Natural killer cell (primary cell): Measurements from ENCODE around the gene ASCC3. TPM values are rescaled to one million over a fixed set of nuclear protein-coding genes. Genes with fewer than 3 reads are reported as not detected.

Experiments used
- ATAC-seq, 3 donors: fragments of 150-1000 bp in 2 of 3; fragments of 200-7000 bp in 1 of 3; cut with Tn5 transposase; 1 replicate in 1 of 3; 2 replicates in 2 of 3; pipeline ENCODE4 v1.10.0; 2021; ENCODE audit warnings: mild to moderate bottlenecking in 2 of 3, moderate library complexity in 2 of 3
- DNase-seq, 2 donors: peaks; one replicate each; pipeline versions ENCODE4 v3.0.0 to v3.0.0-alpha.2; 2013 to 2021; ENCODE audit warnings: mixed read lengths in 1 of 2
- H3K27ac ChIP-seq: one replicate; pipeline ENCODE4 v1.5.1; 2013; ENCODE audit warnings: mild to moderate bottlenecking, low read length
- H3K27me3 ChIP-seq: one replicate; pipeline ENCODE4 v1.6.1; 2013; ENCODE audit warnings: low read length; ENCODE audit not compliant: control insufficient read depth, insufficient read depth
- H3K36me3 ChIP-seq: one replicate; pipeline ENCODE4 v1.6.1; 2013; ENCODE audit warnings: low read length; ENCODE audit not compliant: control insufficient read depth, insufficient read depth
- H3K4me1 ChIP-seq: one replicate; pipeline ENCODE4 v1.6.1; 2013; ENCODE audit warnings: low read length; ENCODE audit not compliant: control insufficient read depth, insufficient read depth
- H3K4me3 ChIP-seq: one replicate; pipeline ENCODE4 v1.5.1; 2013; ENCODE audit warnings: low read length
- H3K9me3 ChIP-seq: one replicate; pipeline ENCODE4 v1.6.1; 2013; ENCODE audit warnings: low read length; ENCODE audit not compliant: control insufficient read depth, insufficient read depth
- H3K27ac Mint-ChIP-seq, 2 donors: one replicate each; pipeline ENCODE4 v1.8.0; 2022; ENCODE audit warnings: mild to moderate bottlenecking in 2 of 2, mixed read lengths in 2 of 2, moderate library complexity in 1 of 2
- H3K27me3 Mint-ChIP-seq, 2 donors: one replicate each; pipeline ENCODE4 v1.8.0; 2022; ENCODE audit warnings: low read depth in 2 of 2, mixed read lengths in 2 of 2
- H3K36me3 Mint-ChIP-seq: one replicate; pipeline ENCODE4 v1.8.0; 2022; ENCODE audit warnings: mixed read lengths
- H3K4me1 Mint-ChIP-seq, 2 donors: one replicate each; pipeline ENCODE4 v1.8.0; 2022; ENCODE audit warnings: mixed read lengths in 2 of 2
- H3K4me3 Mint-ChIP-seq: one replicate; pipeline ENCODE4 v1.8.0; 2022; ENCODE audit warnings: mild to moderate bottlenecking, moderate library complexity, mixed read lengths
- H3K9me3 Mint-ChIP-seq, 2 donors: one replicate each; pipeline ENCODE4 v1.8.0; 2022; ENCODE audit warnings: mixed read lengths in 2 of 2
- WGBS: methylation state at CpG from one replicate; pipeline ENCODE4 v1.1.7; 2013; ENCODE audit warnings: missing lambda C conversion rate; ENCODE audit not compliant: insufficient coverage; 5-methylcytosine and 5-hydroxymethylcytosine counted together
- intact Hi-C: fragments of 100-400 bp; cut with micrococcal nuclease; formaldehyde crosslinking; loops from one replicate; pipeline ENCODE4 v1.14.2; 2022
- total RNA-seq, 4 donors: library from RNA; stranded (reverse); fragments of 120-200 nt in 1 of 4; gene quantifications; one replicate each; pipeline versions ENCODE4 v1.2.3 to v1.2.4, GENCODE V29; 2013 to 2022
- TF ChIP-seq, protein P1 (sequence below): fragments of 200-600 bp; IDR thresholded peaks from one replicate; pipeline ENCODE4 v1.8.0; 2022; ENCODE audit warnings: antibody characterized with exemption

ASCC3 gene
- total RNA-seq, 3 donors from 2014 or later (not counting 1 experiment from before 2014, with no cell fraction given): 42.3 to 50.0 (median 44.1) TPM

DNA sequence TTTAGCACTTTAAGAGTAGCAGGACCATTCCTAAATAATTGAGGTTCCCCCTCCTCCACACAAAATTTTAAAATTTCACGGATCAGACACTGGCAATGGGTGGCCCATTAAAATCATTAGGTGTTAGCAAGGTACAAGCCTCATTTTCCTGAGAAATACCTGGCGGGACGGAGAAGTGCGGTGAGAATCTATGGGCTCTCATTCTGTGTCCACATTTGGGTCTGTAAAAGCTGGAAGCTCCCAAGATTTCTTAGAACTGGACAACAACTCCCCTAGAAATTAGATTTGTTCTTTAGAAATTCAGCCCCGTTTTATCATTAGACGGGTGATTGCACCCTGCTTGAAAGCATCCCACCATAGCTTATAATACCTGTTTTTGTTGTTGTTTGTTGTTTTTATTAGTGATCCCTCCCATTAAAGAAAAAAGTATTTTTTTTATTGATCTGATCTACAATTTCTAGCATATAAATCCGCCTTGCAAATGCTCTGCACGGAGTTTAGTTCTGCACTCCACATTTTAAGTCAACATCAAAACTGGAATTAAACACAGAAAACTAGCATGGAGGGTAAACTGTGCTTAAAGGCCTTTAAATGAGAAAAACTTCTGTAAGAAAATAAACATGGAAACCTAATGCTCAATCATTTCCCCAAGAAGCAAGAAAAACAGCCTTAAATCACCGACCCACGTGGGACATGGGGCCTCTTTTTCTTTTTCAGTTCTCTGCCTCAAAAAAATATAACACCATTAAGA, 422.1 kb downstream of the ASCC3 start:
- H3K27me3 ChIP-seq: peaks cover 90% of the 10 kb centered on the region
- no peak overlapping the region for H3K27ac ChIP-seq
- Mint-ChIP-seq H3K4me1 (peaks cover 8 to 19% of the 10 kb centered on the region in 2 donors), H3K36me3 (peaks cover 37% of the 10 kb centered on the region), H3K4me3 (no peak overlapping the region), H3K27me3 (peaks cover 78 to 87% of the 10 kb centered on the region in 2 donors), H3K27ac (no peak overlapping the region), H3K9me3 (peaks cover 5 to 8% of the 10 kb centered on the region in 2 donors)
- ATAC-seq: no peak
- peaks cover 42% of the 10 kb centered on the region for H3K9me3 ChIP-seq
- TF ChIP-seq, protein P1, sequence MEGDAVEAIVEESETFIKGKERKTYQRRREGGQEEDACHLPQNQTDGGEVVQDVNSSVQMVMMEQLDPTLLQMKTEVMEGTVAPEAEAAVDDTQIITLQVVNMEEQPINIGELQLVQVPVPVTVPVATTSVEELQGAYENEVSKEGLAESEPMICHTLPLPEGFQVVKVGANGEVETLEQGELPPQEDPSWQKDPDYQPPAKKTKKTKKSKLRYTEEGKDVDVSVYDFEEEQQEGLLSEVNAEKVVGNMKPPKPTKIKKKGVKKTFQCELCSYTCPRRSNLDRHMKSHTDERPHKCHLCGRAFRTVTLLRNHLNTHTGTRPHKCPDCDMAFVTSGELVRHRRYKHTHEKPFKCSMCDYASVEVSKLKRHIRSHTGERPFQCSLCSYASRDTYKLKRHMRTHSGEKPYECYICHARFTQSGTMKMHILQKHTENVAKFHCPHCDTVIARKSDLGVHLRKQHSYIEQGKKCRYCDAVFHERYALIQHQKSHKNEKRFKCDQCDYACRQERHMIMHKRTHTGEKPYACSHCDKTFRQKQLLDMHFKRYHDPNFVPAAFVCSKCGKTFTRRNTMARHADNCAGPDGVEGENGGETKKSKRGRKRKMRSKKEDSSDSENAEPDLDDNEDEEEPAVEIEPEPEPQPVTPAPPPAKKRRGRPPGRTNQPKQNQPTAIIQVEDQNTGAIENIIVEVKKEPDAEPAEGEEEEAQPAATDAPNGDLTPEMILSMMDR: no peak
- H3K4me1 ChIP-seq: peaks cover 9% of the 10 kb centered on the region
- WGBS: 21% methylated on average over 4 of the region's 10 CpGs
- intact Hi-C loops: no loop called here
- no peaks in the 10 kb centered on the region for H3K36me3 ChIP-seq
- no peak for DNase-seq
- no peak overlapping the region for H3K4me3 ChIP-seq
